Dermis blood vessel endothelial cell (primary cell): Measurements from ENCODE around the gene NR2F1-AS1. TPM values are rescaled to one million over a fixed set of nuclear protein-coding genes. Genes with fewer than 3 reads are reported as not detected.
"Not testable (repeated sequence)": the region's sequence is repeated elsewhere in the genome, so short reads cannot be mapped to it uniquely, and the experiment has no call there.

Experiments
- DNase-seq: peaks from one replicate; pipeline ENCODE4 v3.0.0; 2010
- total RNA-seq: library from RNA; depleted of rRNA; stranded (reverse); fragments of >200 nt; gene quantifications from 2 replicates; pipeline ENCODE4 v1.2.3, GENCODE V29; 2014

Gene NR2F1-AS1
- total RNA-seq, 1 donor from 2014 or later = 11.2 TPM

- DNase-seq = no peak
Observed at GRCh38 chr5:93576994-93577853, 3.8 kb downstream of the NR2F1-AS1 start.

GRCh38 chr5:93575461-93576414 is 5.3 kb downstream of the NR2F1-AS1 start:
- DNase-seq = no peak

GRCh38 chr5:93574491-93575305 is 6.3 kb downstream of the NR2F1-AS1 start:
- DNase-seq = no peak

GRCh38 chr5:93573354-93574351 is 7.4 kb downstream of the NR2F1-AS1 start:
- no peak for DNase-seq

GRCh38 chr5:93572608-93573353 is 8.2 kb downstream of the NR2F1-AS1 start:
- peak; percentile 71 for DNase-seq

GRCh38 chr5:93572101-93572607 is 8.9 kb downstream of the NR2F1-AS1 start:
- DNase-seq = peak; percentile 48

- DNase-seq = no peak
Observed at GRCh38 chr5:93571114-93571949, 9.7 kb downstream of the NR2F1-AS1 start.

GRCh38 chr5:93570294-93571113 is 10.5 kb downstream of the NR2F1-AS1 start:
- DNase-seq = no peak

- DNase-seq = no peak
Observed at GRCh38 chr5:93569300-93570160, 11.5 kb downstream of the NR2F1-AS1 start.

GRCh38 chr5:93567424-93567823 is 13.6 kb downstream of the NR2F1-AS1 start:
- no peak for DNase-seq

- no peak for DNase-seq
Observed at GRCh38 chr5:93566091-93566490, 14.9 kb downstream of the NR2F1-AS1 start.

GRCh38 chr5:93557021-93557604 is 23.9 kb downstream of the NR2F1-AS1 start:
- DNase-seq = no peak

GRCh38 chr5:93549594-93549993 is 31.4 kb downstream of the NR2F1-AS1 start:
- not testable (repeated sequence) for DNase-seq

GRCh38 chr5:93545872-93546271 is 35.1 kb downstream of the NR2F1-AS1 start:
- no peak for DNase-seq

GRCh38 chr5:93532370-93532769 is 48.6 kb downstream of the NR2F1-AS1 start:
- DNase-seq = peak; percentile 38

- not testable (repeated sequence) for DNase-seq
Observed at GRCh38 chr5:93521815-93522214, 59.2 kb downstream of the NR2F1-AS1 start.

- no peak for DNase-seq
Observed at GRCh38 chr5:93519740-93520139, 61.3 kb downstream of the NR2F1-AS1 start.
